ENCODE measurements around the gene VAV2.
"Not testable (repeated sequence)": the region's sequence is repeated elsewhere in the genome, so short reads cannot be mapped to it uniquely, and the experiment has no call there.

VAV2 gene

GRCh38 chr9:133777068-133777791 is 214.9 kb downstream of the VAV2 start:
- no peak for DNase-seq

- no peak for DNase-seq
Measured at GRCh38 chr9:133775951-133776905, 215.9 kb downstream of the VAV2 start.

GRCh38 chr9:133775291-133775690 is 216.8 kb downstream of the VAV2 start:
- no peak for DNase-seq

- DNase-seq = no peak
Measured at GRCh38 chr9:133774799-133775198, 217.3 kb downstream of the VAV2 start.

GRCh38 chr9:133773889-133774655 is 218.1 kb downstream of the VAV2 start:
- DNase-seq = no peak

GRCh38 chr9:133772581-133772980 is 219.5 kb downstream of the VAV2 start:
- DNase-seq = no peak

GRCh38 chr9:133771486-133772482 is 220.3 kb downstream of the VAV2 start:
- no peak for DNase-seq

GRCh38 chr9:133770076-133770777 is 221.9 kb downstream of the VAV2 start:
- DNase-seq = no peak

- DNase-seq = no peak
Measured at GRCh38 chr9:133769511-133770075, 222.5 kb downstream of the VAV2 start.

- DNase-seq = peak; percentile 17
Measured at GRCh38 chr9:133768859-133769510, 223.1 kb downstream of the VAV2 start.

GRCh38 chr9:133768371-133768858 is 223.7 kb downstream of the VAV2 start:
- no peak for DNase-seq

- DNase-seq = no peak
Measured at GRCh38 chr9:133767625-133768024, 224.5 kb downstream of the VAV2 start.

- no peak for DNase-seq
Measured at GRCh38 chr9:133767008-133767407, 225.1 kb downstream of the VAV2 start.

- not testable (repeated sequence) for DNase-seq
Measured at GRCh38 chr9:133766234-133766633, 225.9 kb downstream of the VAV2 start.

GRCh38 chr9:133763272-133764183 is 228.6 kb downstream of the VAV2 start:
- DNase-seq = no peak

GRCh38 chr9:133762488-133763271 is 229.4 kb downstream of the VAV2 start:
- DNase-seq = no peak

GRCh38 chr9:133761641-133762248 is 230.4 kb downstream of the VAV2 start:
- no peak for DNase-seq
